Measurements from ENCODE around the gene RFWD3.

Gene RFWD3

DNA sequence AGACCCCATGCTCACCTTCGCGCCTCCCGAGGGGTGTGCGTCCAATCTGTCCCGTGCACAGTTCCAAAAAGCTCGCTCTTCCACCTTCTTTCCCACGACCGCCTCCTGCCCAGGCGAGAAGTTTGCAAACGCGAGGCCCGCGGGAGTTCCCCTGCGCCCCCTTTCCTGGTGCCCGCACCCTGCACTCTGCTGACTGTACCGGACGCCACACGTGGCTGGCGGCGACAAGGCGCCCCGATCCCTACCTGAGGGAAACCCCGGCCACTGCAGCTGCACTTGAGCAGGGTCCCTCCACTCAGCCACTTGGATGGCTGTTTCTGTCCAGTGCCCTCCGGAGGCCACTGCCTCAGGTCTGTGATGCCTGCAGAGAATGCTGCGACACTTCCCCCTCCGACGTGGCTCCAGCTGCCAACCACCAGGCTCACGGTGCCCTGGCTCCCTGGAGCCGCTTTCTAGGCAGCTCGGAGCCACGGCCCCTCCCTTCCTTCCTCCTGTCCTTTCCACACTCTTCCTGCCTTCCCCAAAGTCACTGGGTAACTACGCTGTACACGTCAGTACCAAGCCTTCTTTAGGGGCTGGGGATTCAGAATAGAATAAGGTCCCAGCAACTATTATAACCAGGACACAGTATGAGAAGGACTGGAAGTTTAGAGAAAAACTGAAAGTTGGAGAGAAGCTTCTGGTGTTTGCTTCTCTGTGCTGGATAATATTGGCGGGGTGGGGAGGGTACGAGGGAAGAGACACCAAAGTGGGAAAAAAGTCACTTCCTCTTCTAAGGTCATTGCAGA lies 34.0 kb upstream of the RFWD3 start, which contains the start of gene MLKL (continued):
- no peak for TF ChIP-seq ZNF558 (tag by site-specific recombination; IDR thresholded peaks at IDR 0.05)

DNA sequence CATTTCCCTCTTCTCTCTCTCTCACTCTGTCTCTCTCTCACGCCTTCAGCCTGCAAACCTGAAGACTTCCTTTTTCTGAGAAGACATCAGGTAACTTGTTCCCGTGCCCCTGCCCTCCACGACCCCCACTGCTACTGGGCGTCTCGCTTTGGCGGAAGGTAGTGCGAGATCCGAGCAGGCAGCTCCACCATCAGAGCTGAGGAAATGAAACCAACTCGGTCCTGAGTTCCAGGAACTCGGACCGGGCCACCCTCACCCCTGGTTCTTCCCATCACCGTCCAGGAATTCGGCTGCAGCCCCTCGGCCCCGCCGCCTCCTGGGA lies 33.4 kb upstream of the RFWD3 start:
- CTCF ChIA-PET = interaction anchor here (0.7 to 3.1 kb wide), 4 partner anchors 10 to 162 kb away, joined by 3 to 15 read pairs (median 4); no protein-coding TSS in a partner anchor
- TF ChIP-seq ZIC2 (tag by site-specific recombination; IDR thresholded peaks at IDR 0.05) (no peak), ZNF335 (tag by site-specific recombination; conservative IDR thresholded peaks at IDR 0.05) (0 out of 2 replicates have a peak, but pooled peaks have one; percentile 70), ZNF544 (tag by site-specific recombination; IDR thresholded peaks at IDR 0.05) (no peak)
- POLR2A ChIA-PET = interaction anchor here (1.9 kb wide), 1 partner anchor 33 kb away, joined by 9 read pairs; the partner anchor contains the start of gene RFWD3
- peak overlapping the region; percentile 43 for H3K4me3 ChIP-seq (ENCODE audit: low read depth, low read length)
- H3K36me3 ChIP-seq (ENCODE audit: control insufficient read depth in 2 of 2, insufficient read depth in 1 of 2, low read length in 2 of 2) = no peaks in the 10 kb centered on the region
- no peaks in the 10 kb centered on the region for H3K4me1 ChIP-seq (ENCODE audit: control insufficient read depth, insufficient read depth, low read length)
- no peaks in the 10 kb centered on the region for H3K9me3 ChIP-seq (ENCODE audit: control insufficient read depth, insufficient read depth, low read depth, low read length)
- H3K27ac ChIP-seq (ENCODE audit: extremely low read depth, low read depth, low read length) = peak overlapping the region; percentile 5; the same call in 1 of the 2 replicates

DNA sequence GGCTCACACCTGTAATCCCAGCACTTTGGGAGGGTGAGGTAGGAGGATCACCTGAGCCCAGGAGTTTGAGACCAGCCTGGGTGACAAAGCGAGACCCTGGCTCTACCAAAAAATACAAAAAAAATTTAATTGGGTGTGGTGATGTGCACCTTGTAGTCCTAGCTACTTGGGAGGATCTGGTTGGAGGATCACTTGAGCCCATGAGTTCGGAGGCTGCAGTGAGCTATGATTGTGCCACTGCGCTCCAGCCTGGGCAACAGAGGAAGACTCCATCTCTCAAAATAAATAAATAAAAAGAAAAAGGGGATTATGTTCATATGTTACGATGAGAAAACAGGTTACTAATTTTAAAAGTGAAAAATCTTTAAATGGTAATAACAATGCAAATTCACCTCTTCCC lies 33.0 kb upstream of the RFWD3 start:
- POLR2A ChIA-PET = interaction anchor here (1.9 kb wide), 1 partner anchor 33 kb away, joined by 9 read pairs; the partner anchor contains the start of gene RFWD3
- no peaks in the 10 kb centered on the region for H3K36me3 ChIP-seq (ENCODE audit: control insufficient read depth in 2 of 2, insufficient read depth in 1 of 2, low read length in 2 of 2)
- no peak for TF ChIP-seq FEZF1 (tag by site-specific recombination; IDR thresholded peaks at IDR 0.05)
- TF ChIP-seq REPIN1 (tag by site-specific recombination; IDR thresholded peaks at IDR 0.05; ENCODE audit: low read depth) = no peak
- TF ChIP-seq ZNF223 (tag by site-specific recombination; IDR thresholded peaks at IDR 0.05) = no peak
- TF ChIP-seq ZNF366 (tag by site-specific recombination; conservative IDR thresholded peaks at IDR 0.05) = no peak
- TF ChIP-seq, protein P1, sequence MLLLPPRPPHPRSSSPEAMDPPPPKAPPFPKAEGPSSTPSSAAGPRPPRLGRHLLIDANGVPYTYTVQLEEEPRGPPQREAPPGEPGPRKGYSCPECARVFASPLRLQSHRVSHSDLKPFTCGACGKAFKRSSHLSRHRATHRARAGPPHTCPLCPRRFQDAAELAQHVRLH (tag by site-specific recombination; IDR thresholded peaks at IDR 0.05) = no peak
- no peak for TF ChIP-seq ZNF239 (tag by site-specific recombination; IDR thresholded peaks at IDR 0.05)
- TF ChIP-seq, protein P2, sequence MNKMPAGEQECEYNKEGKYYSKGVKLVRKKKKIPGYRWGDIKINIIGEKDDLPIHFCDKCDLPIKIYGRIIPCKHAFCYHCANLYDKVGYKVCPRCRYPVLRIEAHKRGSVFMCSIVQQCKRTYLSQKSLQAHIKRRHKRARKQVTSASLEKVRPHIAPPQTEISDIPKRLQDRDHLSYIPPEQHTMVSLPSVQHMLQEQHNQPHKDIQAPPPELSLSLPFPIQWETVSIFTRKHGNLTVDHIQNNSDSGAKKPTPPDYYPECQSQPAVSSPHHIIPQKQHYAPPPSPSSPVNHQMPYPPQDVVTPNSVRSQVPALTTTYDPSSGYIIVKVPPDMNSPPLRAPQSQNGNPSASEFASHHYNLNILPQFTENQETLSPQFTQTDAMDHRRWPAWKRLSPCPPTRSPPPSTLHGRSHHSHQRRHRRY (tag by site-specific recombination; IDR thresholded peaks at IDR 0.05) = no peak
- TF ChIP-seq ZNF747 (tag by site-specific recombination; IDR thresholded peaks at IDR 0.05) = no peak
- TF ChIP-seq ZNF266 (tag by site-specific recombination; IDR thresholded peaks at IDR 0.05; ENCODE audit: low read depth) = no peak
- TF ChIP-seq BCL11A (tag by site-specific recombination; IDR thresholded peaks at IDR 0.05; ENCODE audit: low read depth) = no peak
- no peak for TF ChIP-seq ZNF473 (tag by site-specific recombination; IDR thresholded peaks at IDR 0.05)
- TF ChIP-seq, protein P3, sequence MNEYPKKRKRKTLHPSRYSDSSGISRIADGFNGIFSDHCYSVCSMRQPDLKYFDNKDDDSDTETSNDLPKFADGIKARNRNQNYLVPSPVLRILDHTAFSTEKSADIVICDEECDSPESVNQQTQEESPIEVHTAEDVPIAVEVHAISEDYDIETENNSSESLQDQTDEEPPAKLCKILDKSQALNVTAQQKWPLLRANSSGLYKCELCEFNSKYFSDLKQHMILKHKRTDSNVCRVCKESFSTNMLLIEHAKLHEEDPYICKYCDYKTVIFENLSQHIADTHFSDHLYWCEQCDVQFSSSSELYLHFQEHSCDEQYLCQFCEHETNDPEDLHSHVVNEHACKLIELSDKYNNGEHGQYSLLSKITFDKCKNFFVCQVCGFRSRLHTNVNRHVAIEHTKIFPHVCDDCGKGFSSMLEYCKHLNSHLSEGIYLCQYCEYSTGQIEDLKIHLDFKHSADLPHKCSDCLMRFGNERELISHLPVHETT (tag by site-specific recombination; IDR thresholded peaks at IDR 0.05) = no peak
- no peak for TF ChIP-seq ZNF561 (tag by site-specific recombination; IDR thresholded peaks at IDR 0.05; ENCODE audit: borderline replicate concordance)
- TF ChIP-seq, protein P4, sequence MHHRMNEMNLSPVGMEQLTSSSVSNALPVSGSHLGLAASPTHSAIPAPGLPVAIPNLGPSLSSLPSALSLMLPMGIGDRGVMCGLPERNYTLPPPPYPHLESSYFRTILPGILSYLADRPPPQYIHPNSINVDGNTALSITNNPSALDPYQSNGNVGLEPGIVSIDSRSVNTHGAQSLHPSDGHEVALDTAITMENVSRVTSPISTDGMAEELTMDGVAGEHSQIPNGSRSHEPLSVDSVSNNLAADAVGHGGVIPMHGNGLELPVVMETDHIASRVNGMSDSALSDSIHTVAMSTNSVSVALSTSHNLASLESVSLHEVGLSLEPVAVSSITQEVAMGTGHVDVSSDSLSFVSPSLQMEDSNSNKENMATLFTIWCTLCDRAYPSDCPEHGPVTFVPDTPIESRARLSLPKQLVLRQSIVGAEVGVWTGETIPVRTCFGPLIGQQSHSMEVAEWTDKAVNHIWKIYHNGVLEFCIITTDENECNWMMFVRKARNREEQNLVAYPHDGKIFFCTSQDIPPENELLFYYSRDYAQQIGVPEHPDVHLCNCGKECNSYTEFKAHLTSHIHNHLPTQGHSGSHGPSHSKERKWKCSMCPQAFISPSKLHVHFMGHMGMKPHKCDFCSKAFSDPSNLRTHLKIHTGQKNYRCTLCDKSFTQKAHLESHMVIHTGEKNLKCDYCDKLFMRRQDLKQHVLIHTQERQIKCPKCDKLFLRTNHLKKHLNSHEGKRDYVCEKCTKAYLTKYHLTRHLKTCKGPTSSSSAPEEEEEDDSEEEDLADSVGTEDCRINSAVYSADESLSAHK (tag by site-specific recombination; IDR thresholded peaks at IDR 0.05) = no peak
- TF ChIP-seq ZNF629 (tag by site-specific recombination; IDR thresholded peaks at IDR 0.05) = no peak
- TF ChIP-seq, protein P5, sequence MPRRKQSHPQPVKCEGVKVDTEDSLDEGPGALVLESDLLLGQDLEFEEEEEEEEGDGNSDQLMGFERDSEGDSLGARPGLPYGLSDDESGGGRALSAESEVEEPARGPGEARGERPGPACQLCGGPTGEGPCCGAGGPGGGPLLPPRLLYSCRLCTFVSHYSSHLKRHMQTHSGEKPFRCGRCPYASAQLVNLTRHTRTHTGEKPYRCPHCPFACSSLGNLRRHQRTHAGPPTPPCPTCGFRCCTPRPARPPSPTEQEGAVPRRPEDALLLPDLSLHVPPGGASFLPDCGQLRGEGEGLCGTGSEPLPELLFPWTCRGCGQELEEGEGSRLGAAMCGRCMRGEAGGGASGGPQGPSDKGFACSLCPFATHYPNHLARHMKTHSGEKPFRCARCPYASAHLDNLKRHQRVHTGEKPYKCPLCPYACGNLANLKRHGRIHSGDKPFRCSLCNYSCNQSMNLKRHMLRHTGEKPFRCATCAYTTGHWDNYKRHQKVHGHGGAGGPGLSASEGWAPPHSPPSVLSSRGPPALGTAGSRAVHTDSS (tag by site-specific recombination; IDR thresholded peaks at IDR 0.05) = 0 out of 2 replicates have a peak, but pooled peaks have one; percentile 22
- TF ChIP-seq, protein P6, sequence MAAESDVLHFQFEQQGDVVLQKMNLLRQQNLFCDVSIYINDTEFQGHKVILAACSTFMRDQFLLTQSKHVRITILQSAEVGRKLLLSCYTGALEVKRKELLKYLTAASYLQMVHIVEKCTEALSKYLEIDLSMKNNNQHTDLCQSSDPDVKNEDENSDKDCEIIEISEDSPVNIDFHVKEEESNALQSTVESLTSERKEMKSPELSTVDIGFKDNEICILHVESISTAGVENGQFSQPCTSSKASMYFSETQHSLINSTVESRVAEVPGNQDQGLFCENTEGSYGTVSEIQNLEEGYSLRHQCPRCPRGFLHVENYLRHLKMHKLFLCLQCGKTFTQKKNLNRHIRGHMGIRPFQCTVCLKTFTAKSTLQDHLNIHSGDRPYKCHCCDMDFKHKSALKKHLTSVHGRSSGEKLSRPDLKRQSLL (tag by site-specific recombination; IDR thresholded peaks at IDR 0.05) = peak; percentile 32; the same call in 1 of the 2 replicates
- CTCF ChIA-PET = interaction anchor here (0.7 to 3.1 kb wide), 5 partner anchors 10 to 163 kb away, joined by 3 to 15 read pairs (median 5); no protein-coding TSS in a partner anchor
- H3K4me1 ChIP-seq (ENCODE audit: control insufficient read depth, insufficient read depth, low read length) = no peaks in the 10 kb centered on the region
- no peak overlapping the region for H3K27ac ChIP-seq (ENCODE audit: extremely low read depth, low read depth, low read length)
- H3K4me3 ChIP-seq (ENCODE audit: low read depth, low read length) = no peak overlapping the region
- H3K9me3 ChIP-seq (ENCODE audit: control insufficient read depth, insufficient read depth, low read depth, low read length) = no peaks in the 10 kb centered on the region

All from HEK293 (cell line).